Neural cell (in vitro differentiated cells): ENCODE measurements around the gene DNAH8. TPM values are rescaled to one million over a fixed set of nuclear protein-coding genes. Genes with fewer than 3 reads are reported as not detected.

ENCODE experiments used
- H2AFZ ChIP-seq: fragments of 200-600, 300-800 bp; sonication (generic), shearing (Covaris generic); 2 replicates; pipeline ENCODE4 v1.6.0; 2014; ENCODE audit warnings: low read depth, mild to moderate bottlenecking, antibody characterized with exemption, low read length, moderate library complexity
- H3F3A ChIP-seq: fragments of 200-600 bp; shearing (Covaris generic); 2 replicates; pipeline ENCODE4 v1.6.1; 2016; ENCODE audit warnings: mild to moderate bottlenecking, moderate library complexity, mixed read lengths, antibody characterized with exemption, low read length; ENCODE audit not compliant: insufficient read depth, poor library complexity, severe bottlenecking
- H3K27ac ChIP-seq: fragments of 200-600, 300-800 bp; sonication (generic), shearing (Covaris generic); 2 replicates; pipeline ENCODE4 v1.5.1; 2014; ENCODE audit warnings: mild to moderate bottlenecking, low read length, moderate library complexity
- H3K27me3 ChIP-seq: fragments of 300-800, 200-600 bp; sonication (generic), shearing (Covaris generic); 2 replicates; pipeline ENCODE4 v1.6.0; 2014; ENCODE audit warnings: mild to moderate bottlenecking, low read depth, low read length, moderate library complexity; ENCODE audit not compliant: insufficient read depth
- H3K36me3 ChIP-seq: fragments of 300-800, 200-600 bp; sonication (generic), shearing (Covaris generic); 2 replicates; pipeline ENCODE4 v1.5.1; 2014; ENCODE audit warnings: mild to moderate bottlenecking, antibody characterized with exemption, low read length, moderate library complexity; ENCODE audit not compliant: insufficient read depth
- H3K4me2 ChIP-seq: fragments of 300-800, 200-600 bp; sonication (generic), shearing (Covaris generic); 2 replicates; pipeline ENCODE4 v1.6.0; 2014; ENCODE audit warnings: mild to moderate bottlenecking, low read length
- H3K4me3 ChIP-seq: fragments of 300-800, 200-600 bp; sonication (generic), shearing (Covaris generic); 2 replicates; pipeline ENCODE4 v1.5.1; 2014; ENCODE audit warnings: mild to moderate bottlenecking, low read length, moderate library complexity
- H3K79me2 ChIP-seq: fragments of 200-600 bp; shearing (Covaris generic); replicated peaks from 2 replicates; pipeline ENCODE4 v1.6.0; 2014; ENCODE audit warnings: mild to moderate bottlenecking, low read length, moderate library complexity; ENCODE audit not compliant: insufficient read depth
- H3K9ac ChIP-seq: fragments of 300-800, 200-600 bp; sonication (generic), shearing (Covaris generic); 2 replicates; pipeline ENCODE4 v1.6.1; 2016; ENCODE audit warnings: mild to moderate bottlenecking, low read length, mixed read lengths
- H3K9me2 ChIP-seq: fragments of 200-600 bp; shearing (Covaris generic); 2 replicates; pipeline ENCODE4 v1.6.1; 2016; ENCODE audit warnings: mild to moderate bottlenecking, low read length, mixed read lengths; ENCODE audit not compliant: insufficient read depth
- H3K9me3 ChIP-seq: fragments of 200-600, 300-800 bp; sonication (generic), shearing (Covaris generic); 2 replicates; pipeline ENCODE4 v1.6.1; 2016; ENCODE audit warnings: mild to moderate bottlenecking, mixed run types, low read length, moderate library complexity, mixed read lengths
- H4K20me1 ChIP-seq: fragments of 200-600 bp; shearing (Covaris generic); 2 replicates; pipeline ENCODE4 v1.6.1; 2016; ENCODE audit warnings: mild to moderate bottlenecking, mixed run types; ENCODE audit not compliant: insufficient read depth
- CTCF ChIP-seq: fragments of 450-650 bp; IDR thresholded peaks from 2 replicates; pipeline ENCODE4 v1.5.1; 2014; ENCODE audit warnings: antibody characterized with exemption, mild to moderate bottlenecking, moderate library complexity; ENCODE audit not compliant: poor library complexity, severe bottlenecking
- EP300 ChIP-seq: fragments of 450-650 bp; conservative IDR thresholded peaks from 2 replicates; pipeline ENCODE4 v1.6.1; 2014; ENCODE audit warnings: antibody characterized with exemption, mild to moderate bottlenecking, moderate library complexity; ENCODE audit not compliant: poor library complexity, severe bottlenecking
- EZH2 ChIP-seq: fragments of 200-600, 300-800 bp; shearing (Covaris generic), sonication (generic); IDR thresholded peaks from 2 replicates; pipeline ENCODE4 v1.6.1; 2014; ENCODE audit warnings: antibody characterized with exemption, low read length, borderline replicate concordance, mild to moderate bottlenecking; ENCODE audit not compliant: insufficient read depth, poor library complexity, severe bottlenecking
- MXI1 ChIP-seq: fragments of 450-650 bp; conservative IDR thresholded peaks from 2 replicates; pipeline ENCODE4 v1.6.1; 2014; ENCODE audit warnings: antibody characterized with exemption, mild to moderate bottlenecking; ENCODE audit not compliant: poor library complexity, severe bottlenecking
- POLR2AphosphoS5 ChIP-seq: IDR thresholded peaks from 2 replicates; pipeline ENCODE4 v1.6.1; 2012
- RAD21 ChIP-seq: fragments of 450-650 bp; conservative IDR thresholded peaks from 2 replicates; pipeline ENCODE4 v1.6.1; 2014; ENCODE audit warnings: antibody characterized with exemption, mild to moderate bottlenecking, moderate library complexity
- REST ChIP-seq: IDR thresholded peaks from 2 replicates; pipeline ENCODE4 v1.6.1; 2012; ENCODE audit warnings: borderline replicate concordance
- SMC3 ChIP-seq: fragments of 450-650 bp; conservative IDR thresholded peaks from 2 replicates; pipeline ENCODE4 v1.6.1; 2014; ENCODE audit warnings: antibody characterized with exemption, mild to moderate bottlenecking, moderate library complexity; ENCODE audit not compliant: poor library complexity
- TAF1 ChIP-seq: IDR thresholded peaks from 2 replicates; pipeline ENCODE4 v1.6.1; 2012; ENCODE audit warnings: low read depth
- polyA plus RNA-seq: library from polyadenylated mRNA; depleted of rRNA; stranded (reverse); fragments of >200 nt; gene quantifications from 2 replicates; pipeline ENCODE4 v1.2.3, GENCODE V29; 2014

Gene DNAH8
- polyA plus RNA-seq, 1 donor from 2014 or later: 0.07 TPM

GRCh38 chr6:38684904-38685303 lies 30.2 kb upstream of the DNAH8 start:
- Histone ChIP-seq H2AFZ (no peak overlapping the region), H3K4me3 (no peak overlapping the region), H3K27ac (no peak overlapping the region)

GRCh38 chr6:38686270-38687042 lies 28.7 kb upstream of the DNAH8 start:
- no peak overlapping the region for H2AFZ ChIP-seq
- H3F3A ChIP-seq: no peaks in the 10 kb centered on the region
- no peak overlapping the region for H3K4me3 ChIP-seq
- H3K36me3 ChIP-seq: no peaks in the 10 kb centered on the region
- no peaks in the 10 kb centered on the region for H4K20me1 ChIP-seq
- H3K4me2 ChIP-seq: no peak overlapping the region
- no peak for TF ChIP-seq TAF1
- TF ChIP-seq RAD21: no peak
- TF ChIP-seq MXI1: no peak
- TF ChIP-seq EZH2: no peak
- no peak overlapping the region for H3K9ac ChIP-seq
- H3K79me2 ChIP-seq: peaks cover 16% of the 10 kb centered on the region
- H3K27ac ChIP-seq: no peak overlapping the region
- H3K9me2 ChIP-seq: no peaks in the 10 kb centered on the region
- H3K9me3 ChIP-seq: no peaks in the 10 kb centered on the region
- H3K27me3 ChIP-seq: no peaks in the 10 kb centered on the region

More at GRCh38 chr6:38684904-38685303, 30.2 kb upstream of the DNAH8 start:
- H3K27me3 ChIP-seq: no peaks in the 10 kb centered on the region
- H3F3A ChIP-seq: no peaks in the 10 kb centered on the region
- no peaks in the 10 kb centered on the region for H3K36me3 ChIP-seq
- H3K9me2 ChIP-seq: no peaks in the 10 kb centered on the region
- no peak overlapping the region for H3K4me2 ChIP-seq
- H3K9ac ChIP-seq: no peak overlapping the region
- H3K79me2 ChIP-seq: peaks cover 4% of the 10 kb centered on the region
- H4K20me1 ChIP-seq: no peaks in the 10 kb centered on the region
- TF ChIP-seq CTCF: no peak
- no peak for TF ChIP-seq RAD21
- TF ChIP-seq MXI1: no peak
- no peak for TF ChIP-seq POLR2AphosphoS5
- no peak for TF ChIP-seq EP300
- TF ChIP-seq REST: no peak
- no peak for TF ChIP-seq EZH2
- no peak for TF ChIP-seq SMC3
- no peak for TF ChIP-seq TAF1
- no peaks in the 10 kb centered on the region for H3K9me3 ChIP-seq
